ENCODE measurements around the gene ANTKMT. TPM values are rescaled to one million over a fixed set of nuclear protein-coding genes. Genes with fewer than 3 reads are reported as not detected.

The ANTKMT gene
- total RNA-seq, 1 donor from 2014 or later = 22.6 TPM

DNA sequence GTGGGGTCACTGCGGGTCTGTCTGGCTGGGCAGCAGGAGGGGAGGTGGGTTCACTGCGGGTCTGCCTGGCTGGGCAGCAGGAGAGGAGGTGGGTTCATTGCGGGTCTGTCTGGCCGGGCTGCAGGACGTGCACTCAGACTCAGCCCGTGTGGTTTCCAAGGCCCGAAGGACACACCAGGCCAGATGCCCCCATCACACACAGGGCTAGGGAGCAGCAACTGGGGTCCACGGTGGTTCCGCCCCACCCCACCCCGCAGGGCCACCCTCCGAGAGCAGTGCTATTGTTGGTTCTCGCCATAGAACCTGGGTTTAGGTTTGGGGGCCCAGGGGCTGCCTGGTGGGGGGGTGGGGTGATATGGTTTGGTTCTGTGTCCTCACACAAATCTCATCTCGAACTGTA lies 25.7 kb downstream of the ANTKMT start:
- Histone ChIP-seq H3K9me3 (ENCODE audit: insufficient read depth, low read depth, low read length) (no peaks in the 10 kb centered on the region), H3K79me2 (ENCODE audit: insufficient read depth, low read length) (no peaks in the 10 kb centered on the region), H2AFZ (ENCODE audit: low read depth, low read length) (no peak overlapping the region), H3K4me2 (ENCODE audit: low read length) (no peak overlapping the region), H3K9ac (ENCODE audit: low read length) (no peak overlapping the region), H3K27me3 (ENCODE audit: insufficient read depth, low read length) (no peaks in the 10 kb centered on the region), H4K20me1 (ENCODE audit: insufficient read depth, low read length) (no peaks in the 10 kb centered on the region), H3K27ac (ENCODE audit: low read depth, low read length) (no peak overlapping the region), H3K4me1 (ENCODE audit: insufficient read depth, low read length) (peaks cover 3% of the 10 kb centered on the region), H3K36me3 (ENCODE audit: insufficient read depth, low read length) (no peaks in the 10 kb centered on the region), H3K4me3 (ENCODE audit: insufficient read depth, low read depth, low read length) (no peak overlapping the region)
- TF ChIP-seq EZH2 (IDR thresholded peaks at IDR 0.05; ENCODE audit: insufficient read depth, low read length) = no peak
- TF ChIP-seq, protein P1, sequence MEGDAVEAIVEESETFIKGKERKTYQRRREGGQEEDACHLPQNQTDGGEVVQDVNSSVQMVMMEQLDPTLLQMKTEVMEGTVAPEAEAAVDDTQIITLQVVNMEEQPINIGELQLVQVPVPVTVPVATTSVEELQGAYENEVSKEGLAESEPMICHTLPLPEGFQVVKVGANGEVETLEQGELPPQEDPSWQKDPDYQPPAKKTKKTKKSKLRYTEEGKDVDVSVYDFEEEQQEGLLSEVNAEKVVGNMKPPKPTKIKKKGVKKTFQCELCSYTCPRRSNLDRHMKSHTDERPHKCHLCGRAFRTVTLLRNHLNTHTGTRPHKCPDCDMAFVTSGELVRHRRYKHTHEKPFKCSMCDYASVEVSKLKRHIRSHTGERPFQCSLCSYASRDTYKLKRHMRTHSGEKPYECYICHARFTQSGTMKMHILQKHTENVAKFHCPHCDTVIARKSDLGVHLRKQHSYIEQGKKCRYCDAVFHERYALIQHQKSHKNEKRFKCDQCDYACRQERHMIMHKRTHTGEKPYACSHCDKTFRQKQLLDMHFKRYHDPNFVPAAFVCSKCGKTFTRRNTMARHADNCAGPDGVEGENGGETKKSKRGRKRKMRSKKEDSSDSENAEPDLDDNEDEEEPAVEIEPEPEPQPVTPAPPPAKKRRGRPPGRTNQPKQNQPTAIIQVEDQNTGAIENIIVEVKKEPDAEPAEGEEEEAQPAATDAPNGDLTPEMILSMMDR (IDR thresholded peaks at IDR 0.05; ENCODE audit: insufficient read depth, low read depth, low read length) = no peak
- Mint-ChIP-seq H3K27me3 (ENCODE audit: low read depth, unreplicated experiment) (peaks cover 7% of the 10 kb centered on the region), H3K36me3 (ENCODE audit: low read depth, unreplicated experiment) (no peaks in the 10 kb centered on the region), H3K27ac (ENCODE audit: unreplicated experiment) (no peak overlapping the region), H3K4me1 (ENCODE audit: low read depth, unreplicated experiment) (peaks cover 3% of the 10 kb centered on the region), H3K9me3 (ENCODE audit: unreplicated experiment) (no peaks in the 10 kb centered on the region), H3K4me3 (ENCODE audit: unreplicated experiment) (no peak overlapping the region)
- DNase-seq (ENCODE audit: low read depth) (no peak), FAIRE-seq (no peak)

DNA sequence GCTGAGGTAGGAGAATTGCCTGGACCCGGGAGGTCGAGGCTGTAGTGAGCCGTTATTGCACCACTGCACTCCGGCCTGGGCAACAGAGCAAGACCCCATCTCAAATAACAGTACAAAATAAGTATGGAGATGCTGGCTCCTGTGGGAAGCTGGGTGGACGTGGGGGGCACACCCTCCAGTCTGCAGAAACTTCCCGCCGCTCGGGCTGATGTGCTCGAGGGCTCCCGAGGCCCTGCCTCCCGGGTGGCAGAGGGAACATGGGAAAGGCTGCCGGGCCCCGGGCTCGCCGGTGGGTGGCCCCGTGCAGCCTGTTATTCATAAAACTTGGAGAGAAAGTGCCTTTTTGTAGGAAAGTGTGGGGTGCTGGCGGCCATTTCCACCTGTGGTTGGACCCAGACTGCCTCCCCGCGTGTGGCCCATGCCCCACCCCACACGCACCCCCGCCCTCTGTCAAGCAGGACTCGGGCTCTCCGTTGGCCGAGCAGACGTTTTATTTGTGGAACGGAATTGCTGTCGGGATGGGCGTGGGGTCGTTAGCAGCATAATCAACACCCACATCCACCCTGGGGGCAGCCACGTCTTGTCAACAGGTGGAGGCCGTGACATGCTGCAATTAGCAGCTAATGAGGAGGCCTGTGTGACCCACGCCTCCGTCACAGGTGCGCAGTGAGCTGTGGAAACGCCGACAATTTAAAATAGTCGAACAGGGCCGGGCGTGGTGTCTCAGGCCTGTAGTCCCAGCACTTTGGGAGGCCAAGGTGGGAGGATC lies 27.2 kb downstream of the ANTKMT start:
- H3K27ac Mint-ChIP-seq (ENCODE audit: unreplicated experiment) = no peak overlapping the region
- no peak overlapping the region for H3K4me3 ChIP-seq (ENCODE audit: insufficient read depth, low read depth, low read length)
- H3K4me1 ChIP-seq (ENCODE audit: insufficient read depth, low read length) = peaks cover 8% of the 10 kb centered on the region
- H3K79me2 ChIP-seq (ENCODE audit: insufficient read depth, low read length) = no peaks in the 10 kb centered on the region
- no peaks in the 10 kb centered on the region for H4K20me1 ChIP-seq (ENCODE audit: insufficient read depth, low read length)
- no peaks in the 10 kb centered on the region for H3K36me3 Mint-ChIP-seq (ENCODE audit: low read depth, unreplicated experiment)
- no peak overlapping the region for H2AFZ ChIP-seq (ENCODE audit: low read depth, low read length)
- H3K9ac ChIP-seq (ENCODE audit: low read length) = no peak overlapping the region
- DNase-seq (ENCODE audit: low read depth) = no peak
- H3K27ac ChIP-seq (ENCODE audit: low read depth, low read length) = no peak overlapping the region
- no peak for FAIRE-seq
- peaks cover 12% of the 10 kb centered on the region for H3K27me3 Mint-ChIP-seq (ENCODE audit: low read depth, unreplicated experiment)
- no peak overlapping the region for H3K4me2 ChIP-seq (ENCODE audit: low read length)
- H3K27me3 ChIP-seq (ENCODE audit: insufficient read depth, low read length) = peaks cover 2% of the 10 kb centered on the region
- H3K4me1 Mint-ChIP-seq (ENCODE audit: low read depth, unreplicated experiment) = peaks cover 5% of the 10 kb centered on the region
- no peaks in the 10 kb centered on the region for H3K9me3 Mint-ChIP-seq (ENCODE audit: unreplicated experiment)
- no peaks in the 10 kb centered on the region for H3K9me3 ChIP-seq (ENCODE audit: insufficient read depth, low read depth, low read length)
- H3K36me3 ChIP-seq (ENCODE audit: insufficient read depth, low read length) = no peaks in the 10 kb centered on the region
- no peak overlapping the region for H3K4me3 Mint-ChIP-seq (ENCODE audit: unreplicated experiment)
- TF ChIP-seq, protein P1 (IDR thresholded peaks at IDR 0.05; ENCODE audit: insufficient read depth, low read depth, low read length) = no peak
- TF ChIP-seq EZH2 (IDR thresholded peaks at IDR 0.05; ENCODE audit: insufficient read depth, low read length) = no peak

DNA sequence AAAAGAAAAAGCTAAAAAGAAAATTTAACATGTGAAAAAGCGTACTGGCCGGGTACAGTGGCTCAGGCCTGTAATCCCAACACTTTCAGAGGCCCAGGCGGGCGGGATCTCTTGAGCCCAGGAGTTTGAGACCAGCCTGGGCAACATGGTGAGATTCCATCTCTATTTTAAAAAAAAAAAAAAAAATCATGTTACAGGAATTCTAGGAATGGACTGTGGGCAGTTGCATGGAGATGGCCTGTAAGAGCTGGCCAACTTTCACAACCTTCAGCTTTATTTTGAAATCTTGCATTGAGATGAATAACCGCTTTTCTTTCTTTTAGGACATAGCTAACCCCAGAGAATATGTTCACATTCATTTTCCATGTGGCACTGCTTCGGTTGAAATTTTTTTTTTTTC lies 28.1 kb downstream of the ANTKMT start:
- peaks cover 12% of the 10 kb centered on the region for H3K27me3 Mint-ChIP-seq (ENCODE audit: low read depth, unreplicated experiment)
- H3K4me3 ChIP-seq (ENCODE audit: insufficient read depth, low read depth, low read length) = no peak overlapping the region
- H3K36me3 Mint-ChIP-seq (ENCODE audit: low read depth, unreplicated experiment) = no peaks in the 10 kb centered on the region
- FAIRE-seq (no peak), DNase-seq (ENCODE audit: low read depth) (peak; percentile 73)
- H3K4me1 Mint-ChIP-seq (ENCODE audit: low read depth, unreplicated experiment) = peaks cover 5% of the 10 kb centered on the region
- no peak overlapping the region for H2AFZ ChIP-seq (ENCODE audit: low read depth, low read length)
- no peaks in the 10 kb centered on the region for H3K9me3 ChIP-seq (ENCODE audit: insufficient read depth, low read depth, low read length)
- H3K9me3 Mint-ChIP-seq (ENCODE audit: unreplicated experiment) = no peaks in the 10 kb centered on the region
- no peak overlapping the region for H3K4me3 Mint-ChIP-seq (ENCODE audit: unreplicated experiment)
- H3K79me2 ChIP-seq (ENCODE audit: insufficient read depth, low read length) = no peaks in the 10 kb centered on the region
- peaks cover 8% of the 10 kb centered on the region for H3K4me1 ChIP-seq (ENCODE audit: insufficient read depth, low read length)
- no peak overlapping the region for H3K4me2 ChIP-seq (ENCODE audit: low read length)
- H4K20me1 ChIP-seq (ENCODE audit: insufficient read depth, low read length) = no peaks in the 10 kb centered on the region
- H3K27ac Mint-ChIP-seq (ENCODE audit: unreplicated experiment) = peak overlapping the region; percentile 58
- H3K9ac ChIP-seq (ENCODE audit: low read length) = no peak overlapping the region
- no peak overlapping the region for H3K27ac ChIP-seq (ENCODE audit: low read depth, low read length)
- TF ChIP-seq, protein P1 (IDR thresholded peaks at IDR 0.05; ENCODE audit: insufficient read depth, low read depth, low read length) = no peak
- TF ChIP-seq EZH2 (IDR thresholded peaks at IDR 0.05; ENCODE audit: insufficient read depth, low read length) = no peak
- H3K27me3 ChIP-seq (ENCODE audit: insufficient read depth, low read length) = peaks cover 2% of the 10 kb centered on the region
- no peaks in the 10 kb centered on the region for H3K36me3 ChIP-seq (ENCODE audit: insufficient read depth, low read length)

All from astrocyte (in vitro differentiated cells and primary cell).